Ishikawa (cell line): Measurements from ENCODE around the gene MLC1.

Source experiments
- CEBPB ChIP-seq: IDR thresholded peaks from 2 replicates; pipeline ENCODE4 v1.6.1; 2012
- CREB1 ChIP-seq: IDR thresholded peaks from 2 replicates; pipeline ENCODE4 v1.6.1; 2012; ENCODE audit warnings: low read depth
- EGR1 ChIP-seq: IDR thresholded peaks from 2 replicates; pipeline ENCODE4 v1.6.1; 2012
- EP300 ChIP-seq: IDR thresholded peaks from 2 replicates; pipeline ENCODE4 v1.6.1; 2012; ENCODE audit warnings: borderline replicate concordance
- FOXM1 ChIP-seq: IDR thresholded peaks from 2 replicates; pipeline ENCODE4 v1.6.1; 2012; ENCODE audit warnings: low read depth, borderline replicate concordance
- MAX ChIP-seq: IDR thresholded peaks from 2 replicates; pipeline ENCODE4 v1.6.1; 2012
- NFIC ChIP-seq: IDR thresholded peaks from 2 replicates; pipeline ENCODE4 v1.6.1; 2012
- RAD21 ChIP-seq: IDR thresholded peaks from 2 replicates; pipeline ENCODE4 v1.6.1; 2012; ENCODE audit warnings: low read depth
- REST ChIP-seq: IDR thresholded peaks from 2 replicates; pipeline ENCODE4 v1.6.1; 2012; ENCODE audit warnings: low read depth, mild to moderate bottlenecking
- TAF1 ChIP-seq: IDR thresholded peaks from 2 replicates; pipeline ENCODE4 v1.6.1; 2012; ENCODE audit warnings: low read depth, mild to moderate bottlenecking
- TCF12 ChIP-seq: IDR thresholded peaks from 2 replicates; pipeline ENCODE4 v1.6.1; 2012; ENCODE audit warnings: low read depth
- TEAD4 ChIP-seq: IDR thresholded peaks from 2 replicates; pipeline ENCODE4 v1.6.1; 2012
- USF1 ChIP-seq: IDR thresholded peaks from 2 replicates; pipeline ENCODE4 v1.6.1; 2012
- YY1 ChIP-seq: IDR thresholded peaks from 2 replicates; pipeline ENCODE4 v1.6.1; 2012; ENCODE audit warnings: low read depth
- ZBTB7A ChIP-seq: IDR thresholded peaks from 2 replicates; pipeline ENCODE4 v1.6.1; 2012; ENCODE audit warnings: low read depth

Gene MLC1

GRCh38 chr22:50064453-50064852, 20.8 kb downstream of the MLC1 start:
- TF ChIP-seq USF1 (no peak), MAX (no peak), CREB1 (no peak)

- TF ChIP-seq ZBTB7A (no peak), TAF1 (no peak), RAD21 (no peak), USF1 (no peak), CREB1 (no peak), EP300 (no peak)
These were observed 21.4 kb downstream of the MLC1 start for GRCh38 chr22:50063589-50064393.

- TF ChIP-seq CEBPB (no peak), EP300 (no peak), ZBTB7A (no peak), TEAD4 (no peak), TCF12 (no peak), YY1 (no peak), NFIC (no peak), EGR1 (no peak), RAD21 (no peak), FOXM1 (no peak), MAX (no peak), USF1 (no peak), TAF1 (no peak), CREB1 (no peak), REST (no peak)
These were observed 22.6 kb downstream of the MLC1 start for GRCh38 chr22:50062509-50063135.

GRCh38 chr22:50061824-50062355, 23.3 kb downstream of the MLC1 start:
- TF ChIP-seq NFIC (no peak), USF1 (no peak), TCF12 (no peak), TEAD4 (no peak), EGR1 (no peak), REST (no peak), ZBTB7A (no peak), TAF1 (no peak), MAX (no peak), FOXM1 (no peak), YY1 (no peak), RAD21 (no peak), CEBPB (no peak), CREB1 (no peak), EP300 (no peak)

- TF ChIP-seq NFIC = no peak
- TF ChIP-seq TAF1 = no peak
- no peak for TF ChIP-seq YY1
- TF ChIP-seq REST = no peak
- TF ChIP-seq USF1 = no peak
- no peak for TF ChIP-seq MAX
- no peak for TF ChIP-seq ZBTB7A
- TF ChIP-seq CREB1 = no peak
- no peak for TF ChIP-seq EGR1
- no peak for TF ChIP-seq FOXM1
- no peak for TF ChIP-seq CEBPB
- no peak for TF ChIP-seq EP300
- TF ChIP-seq TCF12 = no peak
- no peak for TF ChIP-seq RAD21
- no peak for TF ChIP-seq TEAD4
These were observed 23.9 kb downstream of the MLC1 start for GRCh38 chr22:50061141-50061823.
